Measurements from ENCODE around the gene PTPN14. TPM values are rescaled to one million over a fixed set of nuclear protein-coding genes. Genes with fewer than 3 reads are reported as not detected.

The PTPN14 gene
- polyA plus RNA-seq, 1 experiment: 29.4 TPM

DNA sequence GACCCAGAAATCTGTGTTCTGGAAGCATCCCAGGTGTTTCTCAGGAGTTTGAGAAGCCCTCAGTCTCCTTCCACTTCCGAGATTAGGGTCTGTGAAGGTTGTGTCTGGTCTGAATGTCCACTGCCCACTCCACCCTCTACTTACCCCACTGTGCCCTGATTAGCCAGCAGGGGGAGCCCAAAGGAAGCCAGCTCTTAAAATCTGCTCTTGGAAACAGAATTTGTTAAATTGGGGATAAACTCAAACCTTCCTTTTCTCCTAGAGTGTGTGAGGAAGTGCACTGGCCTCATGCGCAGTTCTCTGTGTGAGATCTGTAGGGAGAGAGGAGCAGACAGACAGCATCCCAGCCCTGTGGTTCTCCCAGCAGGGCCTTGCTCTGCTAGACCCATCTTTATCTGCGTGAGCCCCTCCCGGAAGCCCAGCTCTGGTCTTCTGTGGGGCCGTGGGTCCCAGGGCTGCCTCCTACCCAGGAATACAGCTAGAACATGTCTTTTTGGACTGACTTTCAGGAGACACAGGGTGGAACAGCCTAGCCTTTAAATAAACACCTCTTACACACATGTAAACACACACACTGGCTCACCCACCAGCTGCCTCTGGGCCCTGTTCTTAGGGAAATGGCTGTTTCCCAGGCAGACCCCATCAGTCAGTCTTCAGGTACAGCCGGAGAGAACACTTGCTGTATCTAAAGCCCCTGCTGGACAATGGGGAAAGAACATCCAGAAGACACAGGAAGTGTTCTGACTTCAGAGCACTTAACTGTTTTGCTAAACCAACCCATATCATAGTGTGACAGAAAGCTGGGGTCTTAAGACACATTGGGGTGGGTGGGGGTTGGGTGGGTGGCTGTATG, 218.2 kb downstream of the PTPN14 start:
- Histone ChIP-seq H3K4me3 (ENCODE audit: low read depth, low read length) (no peak overlapping the region), H3K36me3 (ENCODE audit: control insufficient read depth, insufficient read depth, low read length) (peaks cover 6% of the 10 kb centered on the region), H3K27me3 (ENCODE audit: control insufficient read depth, insufficient read depth, low read length) (no peaks in the 10 kb centered on the region)
- CTCF ChIA-PET: interaction anchor here (0.6 to 14.5 kb wide), 65 partner anchors 8 to 1199 kb away, joined by 3 to 473 read pairs (median 5); partner anchors contain the start of gene PTPN14
- no peak for DNase-seq (ENCODE audit: low read depth)
- POLR2A ChIA-PET: no interaction called here
- TF ChIP-seq CTCF (IDR thresholded peaks at IDR 0.05; ENCODE audit: insufficient read depth, low read depth, low read length): peak; percentile 94

GRCh38 chr1:214331827-214332423, 219.5 kb downstream of the PTPN14 start:
- Histone ChIP-seq H3K27me3 (ENCODE audit: control insufficient read depth, insufficient read depth, low read length) (no peaks in the 10 kb centered on the region), H3K4me3 (ENCODE audit: low read depth, low read length) (no peak overlapping the region), H3K36me3 (ENCODE audit: control insufficient read depth, insufficient read depth, low read length) (peaks cover 4% of the 10 kb centered on the region)
- TF ChIP-seq CTCF (IDR thresholded peaks at IDR 0.05; ENCODE audit: insufficient read depth, low read depth, low read length): peak; percentile 92
- CTCF ChIA-PET: interaction anchor here (0.7 to 14.5 kb wide), 59 partner anchors 9 to 1198 kb away, joined by 3 to 473 read pairs (median 5); partner anchors contain the start of gene PTPN14
- POLR2A ChIA-PET: no interaction called here
- DNase-seq (ENCODE audit: low read depth): no peak

GRCh38 chr1:214331180-214331579, 220.2 kb downstream of the PTPN14 start:
- no peak for DNase-seq (ENCODE audit: low read depth)
- ChIA-PET CTCF (interaction anchor here (0.7 to 14.5 kb wide), 34 partner anchors 10 to 1194 kb away, joined by 3 to 473 read pairs (median 6); no protein-coding TSS in a partner anchor), POLR2A (no interaction called here)
- Histone ChIP-seq H3K27me3 (ENCODE audit: control insufficient read depth, insufficient read depth, low read length) (no peaks in the 10 kb centered on the region), H3K4me3 (ENCODE audit: low read depth, low read length) (no peak overlapping the region), H3K36me3 (ENCODE audit: control insufficient read depth, insufficient read depth, low read length) (peaks cover 6% of the 10 kb centered on the region)
- TF ChIP-seq CTCF (IDR thresholded peaks at IDR 0.05; ENCODE audit: insufficient read depth, low read depth, low read length): no peak

GRCh38 chr1:214330715-214331114, 220.7 kb downstream of the PTPN14 start:
- ChIA-PET POLR2A (no interaction called here), CTCF (interaction anchor here (0.7 to 14.5 kb wide), 21 partner anchors 9 to 1195 kb away, joined by 3 to 473 read pairs (median 9); no protein-coding TSS in a partner anchor)
- TF ChIP-seq CTCF (IDR thresholded peaks at IDR 0.05; ENCODE audit: insufficient read depth, low read depth, low read length): no peak
- no peak for DNase-seq (ENCODE audit: low read depth)
- Histone ChIP-seq H3K27me3 (ENCODE audit: control insufficient read depth, insufficient read depth, low read length) (no peaks in the 10 kb centered on the region), H3K36me3 (ENCODE audit: control insufficient read depth, insufficient read depth, low read length) (peaks cover 6% of the 10 kb centered on the region), H3K4me3 (ENCODE audit: low read depth, low read length) (no peak overlapping the region)

DNA sequence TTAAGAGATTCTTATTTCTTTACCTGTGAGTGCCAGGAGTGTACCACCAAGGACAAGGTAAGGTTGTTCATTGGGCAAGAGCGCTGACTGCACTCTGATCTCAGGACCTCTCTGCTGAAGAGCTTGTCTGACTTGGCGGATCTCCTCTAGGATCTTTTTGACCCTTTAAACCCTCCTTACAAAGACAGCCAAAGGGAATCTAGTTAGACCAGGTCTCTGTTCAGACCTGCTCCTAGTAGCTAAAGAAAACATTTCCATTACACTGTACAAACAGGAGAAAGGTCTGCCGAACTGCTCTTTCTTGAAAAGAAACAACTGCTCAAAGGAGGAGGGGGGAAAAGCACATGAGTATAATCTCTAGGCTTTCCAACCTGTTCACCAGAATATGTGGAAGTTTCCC, 221.2 kb downstream of the PTPN14 start:
- no peaks in the 10 kb centered on the region for H3K27me3 ChIP-seq (ENCODE audit: control insufficient read depth, insufficient read depth, low read length)
- no peak for DNase-seq (ENCODE audit: low read depth)
- no peak for TF ChIP-seq CTCF (IDR thresholded peaks at IDR 0.05; ENCODE audit: insufficient read depth, low read depth, low read length)
- CTCF ChIA-PET: interaction anchor here (0.7 to 14.5 kb wide), 17 partner anchors 10 to 1195 kb away, joined by 3 to 473 read pairs (median 11); no protein-coding TSS in a partner anchor
- no peak overlapping the region for H3K4me3 ChIP-seq (ENCODE audit: low read depth, low read length)
- peaks cover 6% of the 10 kb centered on the region for H3K36me3 ChIP-seq (ENCODE audit: control insufficient read depth, insufficient read depth, low read length)
- POLR2A ChIA-PET: no interaction called here

Data from BJ (cell line).